ENCODE measurements around the gene RACK1.
A peak's percentile ranks its signal among the peaks of the same experiment; 100 is the strongest.

The RACK1 gene

GRCh38 chr5:181229996-181230395 is 13.7 kb downstream of the RACK1 start:
- no peaks in the 10 kb centered on the region for H3K9me3 Mint-ChIP-seq
- H3K27ac Mint-ChIP-seq: peak overlapping the region; percentile 20
- no peak overlapping the region for H3K4me3 Mint-ChIP-seq
- peaks cover 48% of the 10 kb centered on the region for H3K36me3 Mint-ChIP-seq
- H3K4me1 Mint-ChIP-seq: peaks cover 20% of the 10 kb centered on the region
- no peaks in the 10 kb centered on the region for H3K27me3 Mint-ChIP-seq
- no peak for ATAC-seq

- Mint-ChIP-seq H3K36me3 (peaks cover 6% of the 10 kb centered on the region), H3K4me1 (peaks cover 54% of the 10 kb centered on the region), H3K27me3 (no peaks in the 10 kb centered on the region), H3K4me3 (peak overlapping the region; percentile 88), H3K9me3 (peaks cover 3% of the 10 kb centered on the region), H3K27ac (peak overlapping the region; percentile 86)
- no peak for ATAC-seq
Observed at GRCh38 chr5:181224390-181225229, 19.1 kb downstream of the RACK1 start.

GRCh38 chr5:181223729-181224389 is 19.8 kb downstream of the RACK1 start:
- no peaks in the 10 kb centered on the region for H3K27me3 Mint-ChIP-seq

GRCh38 chr5:181223058-181223728 is 20.5 kb downstream of the RACK1 start, which contains the start of gene TRIM41:
Gene TRIM41 (plus strand): TSS chr5:181223281. CDS start chr5:181224000, 719 bp downstream.
- H3K4me1 Mint-ChIP-seq: peaks cover 51% of the 10 kb centered on the region
- ATAC-seq: peak; percentile 89

More at GRCh38 chr5:181223729-181224389, 19.8 kb downstream of the RACK1 start:
- peak overlapping the region; percentile 86 for H3K27ac Mint-ChIP-seq
- peaks cover 51% of the 10 kb centered on the region for H3K4me1 Mint-ChIP-seq
- peak; percentile 34 for ATAC-seq
- H3K9me3 Mint-ChIP-seq: peaks cover 3% of the 10 kb centered on the region
- no peaks in the 10 kb centered on the region for H3K36me3 Mint-ChIP-seq
- H3K4me3 Mint-ChIP-seq: peak overlapping the region; percentile 88

GRCh38 chr5:181222630-181223057 is 21.1 kb downstream of the RACK1 start:
- H3K4me3 Mint-ChIP-seq: peak overlapping the region; percentile 88
- no peak for ATAC-seq
- H3K36me3 Mint-ChIP-seq: no peaks in the 10 kb centered on the region
- H3K9me3 Mint-ChIP-seq: peaks cover 3% of the 10 kb centered on the region
- no peaks in the 10 kb centered on the region for H3K27me3 Mint-ChIP-seq
- H3K4me1 Mint-ChIP-seq: peaks cover 53% of the 10 kb centered on the region
- H3K27ac Mint-ChIP-seq: peak overlapping the region; percentile 86

More at GRCh38 chr5:181223058-181223728, 20.5 kb downstream of the RACK1 start, which contains the start of gene TRIM41:
- Mint-ChIP-seq H3K27me3 (no peaks in the 10 kb centered on the region), H3K9me3 (peaks cover 3% of the 10 kb centered on the region), H3K27ac (peak within 1 kb of the TSS; percentile 86), H3K4me3 (peak within 1 kb of the TSS; percentile 88), H3K36me3 (no peaks in the 10 kb centered on the region)

- Mint-ChIP-seq H3K4me1 (peaks cover 57% of the 10 kb centered on the region), H3K4me3 (peak overlapping the region; percentile 88)
Observed at GRCh38 chr5:181221792-181222629, 21.7 kb downstream of the RACK1 start.

GRCh38 chr5:181221105-181221791 is 22.5 kb downstream of the RACK1 start:
- Mint-ChIP-seq H3K36me3 (no peaks in the 10 kb centered on the region), H3K27ac (peak overlapping the region; percentile 86), H3K4me1 (peaks cover 62% of the 10 kb centered on the region), H3K9me3 (peaks cover 3% of the 10 kb centered on the region), H3K4me3 (peak overlapping the region; percentile 88), H3K27me3 (no peaks in the 10 kb centered on the region)
- no peak for ATAC-seq

More at GRCh38 chr5:181221792-181222629, 21.7 kb downstream of the RACK1 start:
- ATAC-seq: peak; percentile 56
- Mint-ChIP-seq H3K27me3 (no peaks in the 10 kb centered on the region), H3K36me3 (no peaks in the 10 kb centered on the region), H3K27ac (peak overlapping the region; percentile 86), H3K9me3 (peaks cover 3% of the 10 kb centered on the region)

GRCh38 chr5:181220178-181220515 is 23.6 kb downstream of the RACK1 start:
- Mint-ChIP-seq H3K4me1 (peaks cover 57% of the 10 kb centered on the region), H3K27ac (peak overlapping the region; percentile 29), H3K36me3 (no peaks in the 10 kb centered on the region), H3K27me3 (no peaks in the 10 kb centered on the region), H3K9me3 (peaks cover 3% of the 10 kb centered on the region), H3K4me3 (no peak overlapping the region)
- ATAC-seq: no peak

- Mint-ChIP-seq H3K36me3 (no peaks in the 10 kb centered on the region), H3K9me3 (peaks cover 3% of the 10 kb centered on the region), H3K27ac (peak overlapping the region; percentile 29)
Observed at GRCh38 chr5:181219262-181220177, 24.2 kb downstream of the RACK1 start.

GRCh38 chr5:181218795-181219124 is 24.9 kb downstream of the RACK1 start:
- peaks cover 43% of the 10 kb centered on the region for H3K4me1 Mint-ChIP-seq
- peak overlapping the region; percentile 83 for H3K4me3 Mint-ChIP-seq
- peak overlapping the region; percentile 62 for H3K27ac Mint-ChIP-seq
- H3K9me3 Mint-ChIP-seq: peaks cover 3% of the 10 kb centered on the region
- no peaks in the 10 kb centered on the region for H3K27me3 Mint-ChIP-seq
- H3K36me3 Mint-ChIP-seq: no peaks in the 10 kb centered on the region
- no peak for ATAC-seq

More at GRCh38 chr5:181219262-181220177, 24.2 kb downstream of the RACK1 start:
- H3K4me3 Mint-ChIP-seq: peak overlapping the region; percentile 44
- H3K4me1 Mint-ChIP-seq: peaks cover 51% of the 10 kb centered on the region
- H3K27me3 Mint-ChIP-seq: no peaks in the 10 kb centered on the region
- ATAC-seq: no peak

- Mint-ChIP-seq H3K4me1 (peaks cover 40% of the 10 kb centered on the region), H3K36me3 (no peaks in the 10 kb centered on the region), H3K27ac (peak overlapping the region; percentile 62), H3K27me3 (no peaks in the 10 kb centered on the region), H3K9me3 (peaks cover 3% of the 10 kb centered on the region), H3K4me3 (peak overlapping the region; percentile 83)
- peak; percentile 62 for ATAC-seq
Observed at GRCh38 chr5:181217803-181218062, 26.0 kb downstream of the RACK1 start.

- H3K4me3 Mint-ChIP-seq: peak overlapping the region; percentile 83
- H3K27me3 Mint-ChIP-seq: no peaks in the 10 kb centered on the region
- peak; percentile 58 for ATAC-seq
- H3K36me3 Mint-ChIP-seq: no peaks in the 10 kb centered on the region
- peaks cover 35% of the 10 kb centered on the region for H3K4me1 Mint-ChIP-seq
- H3K27ac Mint-ChIP-seq: peak overlapping the region; percentile 62
- peaks cover 3% of the 10 kb centered on the region for H3K9me3 Mint-ChIP-seq
Observed at GRCh38 chr5:181217111-181217802, 26.4 kb downstream of the RACK1 start.
